Esophagus muscularis mucosa (tissue), 3 donors: ENCODE results near the gene POLK.

ENCODE experiments used
- POLR2A ChIP-seq: fragments of 450-650 bp; IDR thresholded peaks from one replicate; pipeline ENCODE4 v1.6.1; 2017; ENCODE audit warnings: antibody characterized with exemption, moderate library complexity, mild to moderate bottlenecking, low read depth
- POLR2AphosphoS5 ChIP-seq, 2 donors: sonication (generic); formaldehyde crosslinking; IDR thresholded peaks; one replicate each; pipeline ENCODE4 v1.6.1; 2017; ENCODE audit warnings: antibody characterized with exemption in 2 of 2
- TF ChIP-seq, protein P1 (sequence below), 3 experiments: fragments of 200-600 bp in 2 of 3; fragments of 450-650 bp in 1 of 3; sonication (generic) in 2 of 3; IDR thresholded peaks; one replicate each; pipeline ENCODE4 v1.5.1; 2017 to 2019; ENCODE audit warnings: antibody characterized with exemption in 3 of 3, mild to moderate bottlenecking in 2 of 3, moderate library complexity in 1 of 3

DNA sequence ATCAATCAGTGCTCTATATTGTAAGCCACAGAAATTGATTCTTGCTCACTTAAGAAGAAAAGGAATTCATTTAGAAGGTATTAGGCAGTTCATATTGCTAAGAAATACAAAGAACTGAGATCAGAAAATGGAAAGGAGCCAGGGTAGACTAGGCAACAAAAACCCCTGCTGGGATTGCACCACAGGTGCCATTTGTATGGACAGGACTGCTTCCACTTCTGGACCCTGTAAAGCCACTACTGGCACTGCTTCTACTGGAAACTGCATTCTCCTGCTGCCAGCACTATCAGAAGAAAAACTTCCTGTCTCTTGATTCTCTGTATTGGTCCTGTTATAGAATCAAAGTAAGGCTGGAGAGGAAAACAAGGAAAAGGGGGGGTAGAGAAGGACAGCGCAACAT lies 46.2 kb upstream of the POLK start:
- TF ChIP-seq, protein P1, sequence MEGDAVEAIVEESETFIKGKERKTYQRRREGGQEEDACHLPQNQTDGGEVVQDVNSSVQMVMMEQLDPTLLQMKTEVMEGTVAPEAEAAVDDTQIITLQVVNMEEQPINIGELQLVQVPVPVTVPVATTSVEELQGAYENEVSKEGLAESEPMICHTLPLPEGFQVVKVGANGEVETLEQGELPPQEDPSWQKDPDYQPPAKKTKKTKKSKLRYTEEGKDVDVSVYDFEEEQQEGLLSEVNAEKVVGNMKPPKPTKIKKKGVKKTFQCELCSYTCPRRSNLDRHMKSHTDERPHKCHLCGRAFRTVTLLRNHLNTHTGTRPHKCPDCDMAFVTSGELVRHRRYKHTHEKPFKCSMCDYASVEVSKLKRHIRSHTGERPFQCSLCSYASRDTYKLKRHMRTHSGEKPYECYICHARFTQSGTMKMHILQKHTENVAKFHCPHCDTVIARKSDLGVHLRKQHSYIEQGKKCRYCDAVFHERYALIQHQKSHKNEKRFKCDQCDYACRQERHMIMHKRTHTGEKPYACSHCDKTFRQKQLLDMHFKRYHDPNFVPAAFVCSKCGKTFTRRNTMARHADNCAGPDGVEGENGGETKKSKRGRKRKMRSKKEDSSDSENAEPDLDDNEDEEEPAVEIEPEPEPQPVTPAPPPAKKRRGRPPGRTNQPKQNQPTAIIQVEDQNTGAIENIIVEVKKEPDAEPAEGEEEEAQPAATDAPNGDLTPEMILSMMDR (IDR thresholded peaks at IDR 0.05): no peak
- TF ChIP-seq POLR2A: no peak
- no peak for TF ChIP-seq POLR2AphosphoS5 (IDR thresholded peaks at IDR 0.05)
